GM18526 (cell line): ENCODE measurements around the gene CNTNAP2.

Experiments
- POLR2A ChIP-seq: IDR thresholded peaks from 3 replicates; pipeline ENCODE4 v1.6.1; 2011; ENCODE audit not compliant: insufficient read length; ENCODE audit errors: extremely low read depth

The CNTNAP2 gene

GRCh38 chr7:146709451-146710027 lies 592.9 kb downstream of the CNTNAP2 start:
- no peak for TF ChIP-seq POLR2A

GRCh38 chr7:146713205-146713604 lies 596.6 kb downstream of the CNTNAP2 start:
- TF ChIP-seq POLR2A, result no peak

GRCh38 chr7:146713934-146714333 lies 597.3 kb downstream of the CNTNAP2 start:
- TF ChIP-seq POLR2A, result no peak

- no peak for TF ChIP-seq POLR2A
These were observed 603.6 kb downstream of the CNTNAP2 start for GRCh38 chr7:146720195-146720594.

DNA sequence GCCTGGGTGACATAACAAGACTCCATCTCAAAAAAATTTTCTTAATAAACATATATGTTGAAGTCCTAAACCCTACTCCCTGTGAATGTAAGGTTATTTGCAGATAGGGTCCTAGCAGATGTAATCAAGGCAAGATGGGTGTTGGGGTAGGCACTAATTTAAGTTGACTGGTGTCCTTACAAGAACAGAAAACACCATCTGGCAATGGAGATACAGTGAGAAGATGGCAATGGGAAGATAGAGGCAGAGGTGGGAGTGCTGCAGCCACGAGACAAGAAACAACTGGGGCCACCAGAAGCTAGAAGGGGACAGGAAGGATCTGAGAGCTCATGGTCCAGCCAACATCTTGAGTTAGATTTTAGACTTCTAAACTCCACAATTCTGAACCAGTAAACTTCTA lies 606.4 kb downstream of the CNTNAP2 start:
- TF ChIP-seq POLR2A, result no peak

GRCh38 chr7:146725520-146725919 lies 608.9 kb downstream of the CNTNAP2 start:
- TF ChIP-seq POLR2A, result no peak

- TF ChIP-seq POLR2A, result no peak
These were observed 611.5 kb downstream of the CNTNAP2 start for GRCh38 chr7:146728141-146728540.

GRCh38 chr7:146728611-146729010 lies 612.0 kb downstream of the CNTNAP2 start:
- no peak for TF ChIP-seq POLR2A

DNA sequence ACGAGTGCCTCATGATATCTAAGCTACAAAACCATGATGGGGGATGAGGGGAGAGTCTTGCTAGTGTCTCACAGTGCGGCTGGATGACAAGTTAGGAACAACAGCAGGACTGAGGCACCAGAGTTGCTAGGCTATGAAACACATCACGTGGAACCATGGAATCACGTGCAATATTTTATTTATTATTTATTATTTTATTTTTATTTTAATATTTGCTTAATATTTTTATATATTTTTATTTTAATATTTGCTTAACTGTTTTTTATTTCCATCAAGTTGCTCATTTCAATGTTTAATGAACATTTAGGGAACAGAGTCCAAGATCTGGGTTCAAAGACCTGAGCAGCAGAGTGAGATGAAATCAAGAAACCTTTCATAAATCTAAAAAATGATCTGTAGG lies 614.6 kb downstream of the CNTNAP2 start:
- TF ChIP-seq POLR2A, result no peak

GRCh38 chr7:146735992-146736391 lies 619.4 kb downstream of the CNTNAP2 start:
- no peak for TF ChIP-seq POLR2A

DNA sequence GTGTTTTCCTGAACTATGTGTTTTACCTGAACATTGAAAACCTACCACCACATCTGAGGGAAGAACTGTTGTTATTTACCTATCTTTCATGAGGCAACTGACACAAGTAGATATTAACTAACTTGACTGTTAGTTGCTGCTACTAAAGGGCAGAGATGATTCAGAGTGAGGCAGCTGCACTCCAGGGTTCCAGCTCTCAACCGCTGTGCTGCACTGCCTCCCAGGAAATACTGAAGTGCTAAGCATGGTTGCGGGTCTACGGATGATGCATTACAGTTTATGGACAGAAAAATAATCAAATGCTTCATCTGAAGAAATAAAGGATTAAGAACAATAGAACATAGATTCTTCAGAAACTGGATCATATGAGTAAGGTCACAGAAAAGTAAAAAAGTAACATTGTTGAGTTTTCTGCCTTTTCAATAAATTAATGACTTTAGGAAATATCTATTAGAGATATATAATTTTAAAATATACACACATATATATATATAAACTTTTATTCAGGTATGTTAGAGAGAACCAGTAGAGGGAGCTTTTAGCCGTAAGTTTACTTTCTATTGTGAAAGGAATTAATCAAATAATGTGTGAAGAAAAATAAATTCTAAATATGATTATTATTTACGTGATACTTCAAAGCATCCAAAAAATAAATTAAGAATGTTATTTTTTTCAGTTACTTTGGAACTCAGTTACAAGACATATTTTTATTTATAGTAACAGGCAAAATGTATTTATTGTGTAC lies 620.0 kb downstream of the CNTNAP2 start:
- no peak for TF ChIP-seq POLR2A

GRCh38 chr7:146740039-146740438 lies 623.4 kb downstream of the CNTNAP2 start:
- no peak for TF ChIP-seq POLR2A

GRCh38 chr7:146741911-146742310 lies 625.3 kb downstream of the CNTNAP2 start:
- TF ChIP-seq POLR2A, result no peak

DNA sequence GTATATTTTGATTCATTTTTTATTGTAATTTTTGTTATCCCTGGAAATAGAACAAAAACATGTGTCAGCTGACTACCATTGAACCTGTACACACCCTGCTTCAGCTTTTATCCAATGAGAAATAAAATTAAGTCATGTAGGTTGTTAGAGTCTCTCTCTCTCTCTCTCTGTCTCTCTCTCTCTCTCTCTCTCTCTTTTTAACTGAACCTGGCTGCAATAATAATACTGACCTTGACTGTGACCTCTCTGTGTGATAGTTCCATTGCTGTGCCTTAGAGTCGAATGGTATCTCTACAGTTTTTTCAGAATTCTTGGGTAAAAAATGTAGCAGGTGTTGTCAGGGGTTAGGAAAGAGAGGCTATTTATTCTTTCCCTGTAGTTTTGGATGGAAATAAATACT lies 637.8 kb downstream of the CNTNAP2 start:
- no peak for TF ChIP-seq POLR2A

DNA sequence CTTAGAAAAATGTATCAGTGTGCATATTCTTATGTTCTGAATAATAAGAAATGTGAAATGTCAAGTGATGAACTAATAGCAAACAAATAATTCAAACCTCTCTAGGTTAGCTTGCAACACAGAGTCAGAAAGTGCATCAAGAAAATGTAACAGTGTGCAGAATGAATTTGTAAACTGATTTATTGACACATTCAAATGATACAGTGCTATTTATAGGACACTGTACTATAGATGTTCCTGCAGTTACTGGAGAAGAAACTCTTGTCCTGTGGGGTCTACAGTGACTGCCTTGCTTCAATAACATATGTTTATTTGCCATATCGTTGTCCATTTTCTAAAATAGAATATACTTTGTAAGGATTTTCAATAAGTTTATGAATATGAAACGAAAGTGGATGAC lies 639.0 kb downstream of the CNTNAP2 start:
- TF ChIP-seq POLR2A, result no peak

DNA sequence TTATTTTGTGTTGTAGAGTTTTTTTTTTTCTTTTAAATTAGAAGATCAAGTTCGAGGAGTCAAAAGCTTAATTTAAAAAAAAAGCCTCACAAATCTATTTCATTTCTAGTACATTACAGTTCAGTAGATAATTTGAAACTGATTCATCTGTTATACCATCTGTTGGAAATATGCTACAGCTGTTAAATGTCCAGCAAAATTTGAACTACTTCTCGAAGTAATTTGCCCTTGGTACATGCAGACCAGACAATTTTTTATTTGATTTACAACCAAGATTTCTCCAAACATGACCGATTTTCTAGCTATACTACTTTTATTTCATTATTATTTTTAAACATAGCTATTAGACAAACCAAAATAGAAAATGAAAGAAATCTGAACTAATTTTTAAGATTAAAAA lies 647.9 kb downstream of the CNTNAP2 start:
- TF ChIP-seq POLR2A, result no peak

GRCh38 chr7:146768957-146769356 lies 652.4 kb downstream of the CNTNAP2 start:
- TF ChIP-seq POLR2A, result no peak

DNA sequence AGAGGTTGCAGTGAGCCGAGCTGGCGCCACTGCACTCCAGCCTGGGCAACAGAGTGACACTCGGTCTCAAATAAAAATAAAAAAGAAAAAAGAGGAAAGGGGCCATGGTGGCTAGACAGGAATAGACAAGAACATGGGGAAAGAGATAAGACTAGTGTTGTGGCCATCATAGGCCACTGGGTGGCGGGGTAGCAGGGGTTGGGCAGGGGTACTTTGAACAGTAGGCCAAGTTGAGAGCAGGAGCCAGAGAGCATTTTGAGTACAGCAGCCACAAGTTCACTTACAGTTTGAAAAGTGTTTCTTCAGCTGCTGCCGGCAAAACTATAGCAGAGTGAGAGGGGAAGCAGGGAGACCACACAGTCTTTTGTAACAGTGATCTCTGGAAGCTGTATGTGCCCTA lies 656.0 kb downstream of the CNTNAP2 start:
- TF ChIP-seq POLR2A, result no peak

DNA sequence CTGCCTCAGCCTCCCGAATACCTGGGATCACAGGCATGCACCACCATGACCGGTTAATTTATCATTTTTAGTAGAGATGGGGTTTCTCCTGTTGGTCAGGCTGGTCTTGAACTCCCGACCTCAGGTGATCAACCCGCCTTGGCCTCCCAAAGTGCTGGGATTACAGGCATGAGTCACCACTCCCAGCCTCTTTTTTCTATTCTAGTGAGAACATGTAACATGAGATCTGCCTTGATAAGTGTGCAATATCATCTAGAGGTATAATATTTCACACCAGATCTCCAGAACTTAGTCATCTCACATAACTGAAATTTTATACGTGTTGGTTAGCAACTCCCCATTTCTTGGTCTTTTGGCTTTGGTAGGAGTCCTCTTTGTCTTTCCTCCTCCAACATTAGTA lies 656.9 kb downstream of the CNTNAP2 start:
- TF ChIP-seq POLR2A, result no peak
